GM12874 (cell line): ENCODE measurements around the gene ATG13.

Experiments used
- TF ChIP-seq, protein P1 (sequence below): IDR thresholded peaks from 2 replicates; pipeline ENCODE4 v1.5.1; 2011; ENCODE audit warnings: low read depth, mild to moderate bottlenecking, control low read depth, low read length, moderate library complexity; ENCODE audit not compliant: insufficient read depth

ATG13 gene

DNA sequence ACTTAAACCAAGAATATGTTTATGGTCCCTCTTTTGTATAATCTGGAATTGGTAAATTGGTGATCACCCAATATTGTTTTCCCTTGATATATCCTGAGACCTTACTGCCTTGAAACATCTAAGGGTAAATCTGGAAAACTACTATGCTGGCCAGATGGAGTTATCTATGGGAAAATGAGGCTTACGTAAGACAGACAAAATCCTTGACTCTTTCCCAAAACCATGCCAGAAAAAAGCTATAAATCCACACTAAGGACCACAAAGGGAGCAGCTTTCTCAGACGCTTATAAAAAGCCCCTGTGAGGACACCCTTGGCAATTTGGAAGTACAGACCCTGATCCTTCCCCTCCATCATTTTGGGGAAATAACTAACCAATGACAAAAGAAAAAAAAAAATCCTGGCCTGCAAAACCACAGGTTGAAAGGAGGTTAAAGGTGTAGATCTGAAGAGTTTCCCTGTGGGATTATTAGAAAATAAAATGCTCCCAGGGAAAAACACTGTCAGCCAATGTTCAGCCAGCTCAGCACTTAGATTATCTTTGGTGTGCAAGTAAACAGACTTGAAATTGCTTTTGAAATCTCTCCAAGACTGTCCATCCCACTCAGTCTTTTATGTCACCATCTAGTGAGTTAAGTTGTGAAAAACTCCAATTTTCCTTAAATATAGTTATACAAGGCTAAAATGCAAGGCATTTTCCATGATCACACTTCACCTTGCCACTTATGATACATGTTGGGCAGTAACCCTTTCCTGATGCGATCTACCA lies 17.0 kb upstream of the ATG13 start:
- TF ChIP-seq, protein P1, sequence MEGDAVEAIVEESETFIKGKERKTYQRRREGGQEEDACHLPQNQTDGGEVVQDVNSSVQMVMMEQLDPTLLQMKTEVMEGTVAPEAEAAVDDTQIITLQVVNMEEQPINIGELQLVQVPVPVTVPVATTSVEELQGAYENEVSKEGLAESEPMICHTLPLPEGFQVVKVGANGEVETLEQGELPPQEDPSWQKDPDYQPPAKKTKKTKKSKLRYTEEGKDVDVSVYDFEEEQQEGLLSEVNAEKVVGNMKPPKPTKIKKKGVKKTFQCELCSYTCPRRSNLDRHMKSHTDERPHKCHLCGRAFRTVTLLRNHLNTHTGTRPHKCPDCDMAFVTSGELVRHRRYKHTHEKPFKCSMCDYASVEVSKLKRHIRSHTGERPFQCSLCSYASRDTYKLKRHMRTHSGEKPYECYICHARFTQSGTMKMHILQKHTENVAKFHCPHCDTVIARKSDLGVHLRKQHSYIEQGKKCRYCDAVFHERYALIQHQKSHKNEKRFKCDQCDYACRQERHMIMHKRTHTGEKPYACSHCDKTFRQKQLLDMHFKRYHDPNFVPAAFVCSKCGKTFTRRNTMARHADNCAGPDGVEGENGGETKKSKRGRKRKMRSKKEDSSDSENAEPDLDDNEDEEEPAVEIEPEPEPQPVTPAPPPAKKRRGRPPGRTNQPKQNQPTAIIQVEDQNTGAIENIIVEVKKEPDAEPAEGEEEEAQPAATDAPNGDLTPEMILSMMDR = no peak

DNA sequence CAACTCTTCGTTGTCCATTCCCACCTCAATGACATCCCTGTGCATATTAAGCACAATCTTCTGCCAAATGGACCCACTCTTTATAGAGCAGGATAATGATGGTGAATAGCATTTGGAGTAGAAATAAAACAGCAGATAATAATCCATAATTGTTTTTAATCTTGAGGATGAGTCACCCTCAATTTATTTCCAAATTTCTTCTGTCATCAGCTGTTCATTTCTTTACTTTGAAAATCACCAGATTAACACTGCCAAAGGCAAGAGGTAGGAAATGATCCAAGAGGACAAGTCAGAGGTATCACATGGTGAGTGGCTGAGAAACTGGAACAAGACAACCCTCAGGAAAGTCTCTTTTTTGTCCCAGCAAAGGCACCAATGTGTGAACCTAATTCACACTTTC lies 16.2 kb upstream of the ATG13 start:
- TF ChIP-seq, protein P1 = no peak

DNA sequence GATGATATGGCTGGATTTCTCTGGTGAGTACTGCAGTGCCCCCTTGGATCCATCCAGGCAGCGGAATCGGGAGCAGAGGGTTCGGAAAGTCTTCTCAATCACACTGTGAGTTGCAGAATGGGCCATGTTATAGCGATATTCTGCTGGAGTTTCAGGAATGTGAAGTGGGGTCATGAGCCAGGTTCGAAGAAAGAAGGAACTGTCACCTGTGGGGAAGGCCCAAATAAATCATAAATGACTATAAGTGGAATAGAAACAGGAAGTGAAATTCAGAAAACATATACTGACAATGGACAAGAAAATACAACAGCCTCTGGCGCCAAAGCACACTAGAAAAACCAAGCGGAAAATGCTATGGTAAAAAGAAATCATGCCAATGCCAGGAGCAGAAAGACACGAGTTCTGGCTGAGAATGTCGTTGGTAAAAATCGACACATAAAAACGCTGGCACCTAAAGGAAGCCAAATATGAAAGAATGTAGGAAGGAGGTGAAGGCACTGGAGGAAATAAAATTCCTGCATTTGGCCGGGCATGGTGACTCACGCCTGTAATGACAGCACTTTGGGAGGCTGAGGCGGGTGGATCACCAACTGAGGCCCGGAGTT lies 13.5 kb upstream of the ATG13 start:
- TF ChIP-seq, protein P1 = no peak

DNA sequence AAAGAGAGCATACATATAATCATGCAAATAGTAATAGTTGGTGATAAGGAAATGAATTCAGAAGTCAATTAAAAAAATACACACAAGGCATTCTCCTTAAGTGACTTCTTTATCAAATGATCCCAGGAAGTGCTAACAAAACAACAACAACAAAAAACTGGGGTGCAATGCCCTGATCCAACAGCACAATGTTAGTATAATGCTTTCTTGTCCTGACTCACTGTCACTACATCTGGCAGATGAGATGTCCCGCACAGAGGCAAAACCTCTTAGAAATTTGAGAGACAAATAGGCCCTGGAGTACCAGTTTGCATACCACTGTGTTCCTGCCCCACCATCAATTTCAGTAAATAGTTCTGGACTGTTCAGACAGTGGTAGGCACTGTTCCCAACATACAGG lies 12.6 kb upstream of the ATG13 start:
- TF ChIP-seq, protein P1 = no peak

DNA sequence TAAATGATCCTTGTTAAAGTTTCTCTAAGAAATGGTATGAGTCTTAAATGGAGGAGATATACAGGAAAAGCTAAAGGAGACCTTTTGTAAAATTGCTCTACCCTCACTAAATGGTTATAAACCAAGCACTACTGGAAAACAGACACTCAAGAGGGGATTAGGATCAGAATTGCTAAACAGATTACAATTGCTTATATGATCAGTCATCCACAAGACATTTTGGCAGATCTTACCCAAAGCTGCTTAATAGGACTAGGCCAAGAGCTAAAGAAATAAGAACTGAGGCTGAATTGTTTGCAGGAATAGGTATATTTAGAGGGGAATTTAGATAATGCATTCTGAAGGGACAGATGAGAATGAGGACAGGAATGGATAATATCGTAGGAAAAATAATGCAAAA lies 9.8 kb upstream of the ATG13 start:
- TF ChIP-seq, protein P1 = no peak

DNA sequence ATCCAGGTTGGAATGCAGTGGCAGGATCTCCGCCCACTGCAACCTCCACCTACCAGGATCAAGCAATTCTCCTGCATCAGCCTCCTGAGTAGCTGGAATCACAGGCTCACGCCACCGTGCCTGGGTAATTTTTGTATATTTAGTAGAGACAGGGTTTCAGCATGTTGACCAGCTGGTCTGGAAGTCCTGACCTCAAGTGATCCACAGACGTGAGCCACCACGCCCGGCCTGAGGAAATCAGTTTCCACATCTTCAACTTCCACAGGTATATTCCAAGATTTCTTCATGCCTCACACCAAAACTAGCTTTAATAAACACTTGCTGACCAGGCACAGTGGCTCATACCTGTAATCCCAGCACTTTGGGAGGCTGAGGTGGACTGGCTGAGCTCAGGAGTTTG lies 8.0 kb upstream of the ATG13 start:
- TF ChIP-seq, protein P1 = no peak

DNA sequence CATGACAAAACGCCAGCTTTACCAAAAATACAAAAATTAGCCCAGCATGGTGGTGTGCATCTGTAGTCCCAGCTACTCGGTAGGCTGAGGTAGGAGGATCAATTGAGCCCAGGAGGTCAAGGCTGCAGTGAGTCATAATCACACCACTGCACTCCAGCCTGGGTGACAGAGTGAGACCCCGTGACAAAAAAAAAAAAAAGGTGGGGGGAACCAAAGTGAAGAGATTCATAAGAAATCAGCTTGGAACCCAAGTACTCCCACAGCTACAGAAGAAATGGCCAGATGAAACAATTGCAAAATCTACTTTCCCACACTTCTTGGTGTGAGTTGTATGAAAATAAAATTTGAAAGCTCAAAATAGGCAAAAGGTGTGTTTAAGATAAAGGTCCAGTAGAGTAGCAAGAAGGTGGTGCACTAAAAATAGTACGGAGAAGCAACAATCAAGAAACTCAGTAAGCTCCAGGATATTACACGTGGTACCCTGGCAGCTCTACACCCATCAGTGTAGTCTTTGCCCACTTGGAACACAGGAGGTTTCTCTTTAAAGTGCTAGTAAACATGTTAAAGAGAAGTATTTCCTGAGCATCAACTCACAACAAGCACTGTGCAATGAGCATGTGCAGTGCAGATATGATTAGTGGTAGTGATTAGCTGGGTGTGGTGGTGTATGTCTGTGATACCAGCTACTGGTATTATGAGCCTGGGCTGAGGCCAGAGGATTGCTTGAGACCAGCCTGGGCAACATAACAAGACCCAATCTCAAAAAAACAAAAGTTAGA lies 5.6 kb upstream of the ATG13 start:
- TF ChIP-seq, protein P1 = no peak
